NCI-H748 (cell line): Measurements from ENCODE around the gene LRP1B.
"Not testable (repeated sequence)": the region's sequence is repeated elsewhere in the genome, so short reads cannot be mapped to it uniquely, and the experiment has no call there.

Experiments used
- DNase-seq: peaks from one replicate; lab custom pipeline; 2025; ENCODE audit not compliant: unreplicated experiment; lab: John Stamatoyannopoulos, UW

LRP1B gene

GRCh38 chr2:142104134-142104758, 26.6 kb downstream of the LRP1B start:
- no peak for DNase-seq

GRCh38 chr2:142100970-142101369, 29.8 kb downstream of the LRP1B start:
- DNase-seq: peak; percentile 50

- DNase-seq: peak; percentile 13
These were observed 30.5 kb downstream of the LRP1B start for GRCh38 chr2:142100139-142100873.

GRCh38 chr2:142097711-142098110, 33.1 kb downstream of the LRP1B start:
- no peak for DNase-seq

- no peak for DNase-seq
These were observed 35.2 kb downstream of the LRP1B start for GRCh38 chr2:142095647-142096046.

GRCh38 chr2:142094233-142094632, 36.6 kb downstream of the LRP1B start:
- DNase-seq: no peak

GRCh38 chr2:142088058-142088568, 42.7 kb downstream of the LRP1B start:
- no peak for DNase-seq

- DNase-seq: not testable (repeated sequence)
These were observed 43.2 kb downstream of the LRP1B start for GRCh38 chr2:142087585-142087984.

GRCh38 chr2:142082368-142082767, 48.4 kb downstream of the LRP1B start:
- no peak for DNase-seq

GRCh38 chr2:142076317-142076716, 54.5 kb downstream of the LRP1B start:
- no peak for DNase-seq

- no peak for DNase-seq
These were observed 55.0 kb downstream of the LRP1B start for GRCh38 chr2:142075826-142076225.

GRCh38 chr2:142069251-142069888, 61.4 kb downstream of the LRP1B start:
- no peak for DNase-seq

GRCh38 chr2:142065700-142066099, 65.1 kb downstream of the LRP1B start:
- DNase-seq: no peak

- no peak for DNase-seq
These were observed 65.7 kb downstream of the LRP1B start for GRCh38 chr2:142065156-142065555.

GRCh38 chr2:142061733-142062132, 69.1 kb downstream of the LRP1B start:
- no peak for DNase-seq

- DNase-seq: no peak
These were observed 72.7 kb downstream of the LRP1B start for GRCh38 chr2:142058149-142058548.

- no peak for DNase-seq
These were observed 74.0 kb downstream of the LRP1B start for GRCh38 chr2:142056784-142057183.

- no peak for DNase-seq
These were observed 78.5 kb downstream of the LRP1B start for GRCh38 chr2:142052220-142052863.

GRCh38 chr2:142048581-142048980, 82.2 kb downstream of the LRP1B start:
- no peak for DNase-seq

- no peak for DNase-seq
These were observed 85.2 kb downstream of the LRP1B start for GRCh38 chr2:142045641-142046040.

GRCh38 chr2:142044197-142044596, 86.6 kb downstream of the LRP1B start:
- no peak for DNase-seq
